ENCODE data around the gene SYT6. TPM values are rescaled to one million over a fixed set of nuclear protein-coding genes. Genes with fewer than 3 reads are reported as not detected.
A peak's percentile ranks its signal among the peaks of the same experiment; 100 is the strongest.

The SYT6 gene
- polyA plus RNA-seq, 6 donors from 2014 or later: not detected

GRCh38 chr1:114169509-114169908 is 15.8 kb upstream of the SYT6 start:
- Mint-ChIP-seq H3K27me3 (peaks cover 0 to 12% (median 0%) of the 10 kb centered on the region in 3 donors), H3K27ac (no peak overlapping the region), H3K9me3 (no peaks in the 10 kb centered on the region), H3K36me3 (no peaks in the 10 kb centered on the region), H3K4me3 (no peak overlapping the region), H3K4me1 (no peaks in the 10 kb centered on the region)
- DNase-seq (no peak), ATAC-seq (ENCODE audit: low read depth in 2 of 2) (no peak)

GRCh38 chr1:114167226-114167625 is 13.6 kb upstream of the SYT6 start:
- no peak for DNase-seq
- Mint-ChIP-seq H3K27me3 (peaks cover 7 to 28% (median 8%) of the 10 kb centered on the region in 3 donors), H3K4me1 (no peaks in the 10 kb centered on the region), H3K9me3 (peaks cover 0 to under 1% (median 0%) of the 10 kb centered on the region in 7 donors), H3K36me3 (no peaks in the 10 kb centered on the region), H3K4me3 (no peak overlapping the region), H3K27ac (no peak overlapping the region)
- no peak for ATAC-seq (ENCODE audit: low read depth in 2 of 2)

GRCh38 chr1:114164840-114165543 is 11.3 kb upstream of the SYT6 start:
- DNase-seq: no peak
- Mint-ChIP-seq H3K4me1 (no peaks in the 10 kb centered on the region), H3K36me3 (no peaks in the 10 kb centered on the region), H3K27ac (no peak overlapping the region), H3K27me3 (peaks cover 19 to 45% (median 23%) of the 10 kb centered on the region in 3 donors), H3K9me3 (peaks cover 0 to 2% (median 0%) of the 10 kb centered on the region in 7 donors), H3K4me3 (no peak overlapping the region)
- no peak for ATAC-seq (ENCODE audit: low read depth in 2 of 2)

GRCh38 chr1:114159941-114160340 is 6.3 kb upstream of the SYT6 start:
- no peaks in the 10 kb centered on the region for H3K4me1 Mint-ChIP-seq
- H3K4me3 Mint-ChIP-seq: no peak overlapping the region
- H3K36me3 Mint-ChIP-seq: peaks cover 0 to 8% of the 10 kb centered on the region in 2 donors
- H3K9me3 Mint-ChIP-seq: peaks cover 0 to 2% (median 0%) of the 10 kb centered on the region in 7 donors
- no peak overlapping the region for H3K27ac Mint-ChIP-seq
- peaks cover 52 to 65% (median 57%) of the 10 kb centered on the region in 3 donors for H3K27me3 Mint-ChIP-seq
- DNase-seq (no peak), ATAC-seq (ENCODE audit: low read depth in 2 of 2) (no peak)

GRCh38 chr1:114157275-114157660 is 3.6 kb upstream of the SYT6 start:
- H3K36me3 Mint-ChIP-seq: peaks cover 0 to 8% of the 10 kb centered on the region in 2 donors

GRCh38 chr1:114156538-114157274 is 3.0 kb upstream of the SYT6 start:
- DNase-seq (no peak), ATAC-seq (ENCODE audit: low read depth in 2 of 2) (no peak)
- Mint-ChIP-seq H3K27ac (no peak overlapping the region), H3K9me3 (peaks cover 0 to 2% (median 0%) of the 10 kb centered on the region in 7 donors), H3K4me1 (peaks cover 0 to 11% (median 0%) of the 10 kb centered on the region in 3 donors), H3K36me3 (peaks cover 0 to 8% of the 10 kb centered on the region in 2 donors), H3K4me3 (no peak overlapping the region), H3K27me3 (peaks cover 56 to 69% (median 66%) of the 10 kb centered on the region in 3 donors)

More at GRCh38 chr1:114157275-114157660, 3.6 kb upstream of the SYT6 start:
- ATAC-seq (ENCODE audit: low read depth in 2 of 2): no peak
- H3K27me3 Mint-ChIP-seq: peaks cover 55 to 64% (median 62%) of the 10 kb centered on the region in 3 donors
- peaks cover 0 to 2% (median 0%) of the 10 kb centered on the region in 7 donors for H3K9me3 Mint-ChIP-seq
- no peak overlapping the region for H3K4me3 Mint-ChIP-seq
- no peak for DNase-seq
- H3K27ac Mint-ChIP-seq: no peak overlapping the region
- H3K4me1 Mint-ChIP-seq: peaks cover 0 to 11% (median 0%) of the 10 kb centered on the region in 3 donors

- H3K27ac Mint-ChIP-seq: no peak overlapping the region
- ATAC-seq (ENCODE audit: low read depth in 2 of 2) (no peak), DNase-seq (no peak)
- H3K4me1 Mint-ChIP-seq: peaks cover 0 to 11% (median 0%) of the 10 kb centered on the region in 3 donors
- H3K36me3 Mint-ChIP-seq: peaks cover 0 to 8% of the 10 kb centered on the region in 2 donors
- H3K27me3 Mint-ChIP-seq: peaks cover 65 to 72% (median 67%) of the 10 kb centered on the region in 3 donors
- peaks cover 0 to 3% (median 0%) of the 10 kb centered on the region in 7 donors for H3K9me3 Mint-ChIP-seq
- no peak overlapping the region for H3K4me3 Mint-ChIP-seq
Observed at GRCh38 chr1:114155706-114156105, 2.0 kb upstream of the SYT6 start.

- Mint-ChIP-seq H3K27me3 (peaks cover 65 to 72% (median 67%) of the 10 kb centered on the region in 3 donors), H3K9me3 (peaks cover 0 to 4% (median 0%) of the 10 kb centered on the region in 7 donors), H3K36me3 (peaks cover 0 to 8% of the 10 kb centered on the region in 2 donors), H3K4me1 (peaks cover 0 to 11% (median 0%) of the 10 kb centered on the region in 3 donors), H3K27ac (no peak overlapping the region), H3K4me3 (no peak overlapping the region)
- DNase-seq (no peak), ATAC-seq (ENCODE audit: low read depth in 2 of 2) (no peak)
Observed at GRCh38 chr1:114154963-114155322, 1.3 kb upstream of the SYT6 start.

- Mint-ChIP-seq H3K27ac (no peak overlapping the region), H3K27me3 (peaks cover 65 to 74% (median 67%) of the 10 kb centered on the region in 3 donors), H3K36me3 (peaks cover 0 to 8% of the 10 kb centered on the region in 2 donors), H3K4me3 (peak overlapping the region in 7 of 8 donors; percentile 26 to 83 (median 48)), H3K9me3 (peaks cover 0 to 4% (median 0%) of the 10 kb centered on the region in 7 donors), H3K4me1 (peaks cover 0 to 11% (median 0%) of the 10 kb centered on the region in 3 donors)
- ATAC-seq (ENCODE audit: low read depth in 2 of 2) (no peak), DNase-seq (no peak)
Observed at GRCh38 chr1:114154146-114154962, 685 bp upstream of the SYT6 start.

- peaks cover 0 to 11% (median 0%) of the 10 kb centered on the region in 3 donors for H3K4me1 Mint-ChIP-seq
- DNase-seq (no peak), ATAC-seq (ENCODE audit: low read depth in 2 of 2) (no peak)
- H3K36me3 Mint-ChIP-seq: peaks cover 0 to 8% of the 10 kb centered on the region in 2 donors
- H3K9me3 Mint-ChIP-seq: peaks cover 0 to 4% (median 0%) of the 10 kb centered on the region in 7 donors
- H3K27ac Mint-ChIP-seq: no peak overlapping the region
- peak overlapping the region in 6 of 8 donors; percentile 9 to 64 (median 51) for H3K4me3 Mint-ChIP-seq
- peaks cover 71 to 84% (median 84%) of the 10 kb centered on the region in 3 donors for H3K27me3 Mint-ChIP-seq
Observed at GRCh38 chr1:114152508-114153260, 985 bp downstream of the SYT6 start.

GRCh38 chr1:114152089-114152507 is 1.6 kb downstream of the SYT6 start:
- H3K36me3 Mint-ChIP-seq: peaks cover 0 to 8% of the 10 kb centered on the region in 2 donors
- H3K9me3 Mint-ChIP-seq: peaks cover 0 to 4% (median 0%) of the 10 kb centered on the region in 7 donors
- H3K27me3 Mint-ChIP-seq: peaks cover 73 to 89% (median 87%) of the 10 kb centered on the region in 3 donors
- H3K4me1 Mint-ChIP-seq: peaks cover 0 to 11% (median 0%) of the 10 kb centered on the region in 3 donors
- ATAC-seq (ENCODE audit: low read depth in 2 of 2) (no peak), DNase-seq (no peak)
- peak overlapping the region in 4 of 8 donors; percentile 5 to 78 (median 52) for H3K4me3 Mint-ChIP-seq
- H3K27ac Mint-ChIP-seq: peak overlapping the region in 1 of 6 donors; percentile 42

- H3K27ac Mint-ChIP-seq: no peak overlapping the region
- no peak for DNase-seq
- no peak for ATAC-seq (ENCODE audit: low read depth in 2 of 2)
- peaks cover 0 to 4% (median 0%) of the 10 kb centered on the region in 7 donors for H3K9me3 Mint-ChIP-seq
- no peak overlapping the region for H3K4me3 Mint-ChIP-seq
- no peaks in the 10 kb centered on the region for H3K36me3 Mint-ChIP-seq
- H3K4me1 Mint-ChIP-seq: peaks cover 0 to 11% (median 0%) of the 10 kb centered on the region in 3 donors
- peaks cover 67 to 72% (median 70%) of the 10 kb centered on the region in 3 donors for H3K27me3 Mint-ChIP-seq
Observed at GRCh38 chr1:114150016-114150415, 3.7 kb downstream of the SYT6 start.

Data from naive B cell (primary cell).